OCI-LY7 (cell line): Measurements from ENCODE around the gene VASP. TPM values are rescaled to one million over a fixed set of nuclear protein-coding genes. Genes with fewer than 3 reads are reported as not detected.

Experiments
- BruUV-seq: library from RNA; stranded (reverse); fragments of 400-500 nt; replicated peaks from 2 replicates; lab custom pipeline; 2021; lab: Mats Ljungman, UMichigan
- CTCF ChIA-PET: fragments of 300-600 bp; sonication (Branson Sonifier 250); formaldehyde crosslinking; loops from one replicate; lab custom pipeline; 2022; ENCODE audit warnings: antibody characterized with exemption; ENCODE audit not compliant: unreplicated experiment; lab: Charles Lee
- POLR2A ChIA-PET: fragments of 300-600 bp; sonication (Branson Sonifier 250); formaldehyde crosslinking; loops from one replicate; lab custom pipeline; 2022; ENCODE audit warnings: antibody characterized with exemption; lab: Charles Lee
- DNase-seq: peaks from one replicate; pipeline ENCODE4 v3.0.0-alpha.2; 2015; ENCODE audit warnings: low spot score
- H2AFZ ChIP-seq: fragments of 200-600 bp; sonication (generic), shearing (Covaris generic); 2 replicates; pipeline ENCODE4 v1.6.1; 2014; ENCODE audit warnings: mild to moderate bottlenecking, antibody characterized with exemption, low read length, moderate library complexity
- H3K27ac ChIP-seq: fragments of 200-600 bp; sonication (generic); 2 replicates; pipeline ENCODE4 v1.5.1; 2014; ENCODE audit warnings: mixed run types, low read depth, mild to moderate bottlenecking, moderate library complexity, low read length, inconsistent platforms; ENCODE audit not compliant: poor library complexity, severe bottlenecking
- H3K36me3 ChIP-seq: fragments of 200-600 bp; sonication (generic); 2 replicates; pipeline ENCODE4 v1.6.1; 2014; ENCODE audit warnings: mild to moderate bottlenecking, antibody characterized with exemption, low read length, moderate library complexity, mixed read lengths; ENCODE audit not compliant: insufficient read depth
- H3K4me1 ChIP-seq: fragments of 200-600 bp; sonication (generic); 2 replicates; pipeline ENCODE4 v1.5.1; 2014; ENCODE audit warnings: mild to moderate bottlenecking, low read length; ENCODE audit not compliant: insufficient read depth, poor library complexity, severe bottlenecking
- H3K4me2 ChIP-seq: fragments of 200-600 bp; sonication (generic); 2 replicates; pipeline ENCODE4 v1.6.1; 2014; ENCODE audit warnings: mild to moderate bottlenecking, low read length
- H3K4me3 ChIP-seq: fragments of 200-600 bp; sonication (generic); 2 replicates; pipeline ENCODE4 v1.5.1; 2014; ENCODE audit warnings: mild to moderate bottlenecking, low read depth, low read length; ENCODE audit not compliant: poor library complexity, severe bottlenecking
- H3K79me2 ChIP-seq: fragments of 200-600 bp; sonication (generic); 2 replicates; pipeline ENCODE4 v1.6.1; 2016; ENCODE audit warnings: low read depth, mild to moderate bottlenecking, low read length, moderate library complexity, mixed read lengths; ENCODE audit not compliant: insufficient read depth
- H3K9me2 ChIP-seq: fragments of 200-600 bp; sonication (generic); 2 replicates; pipeline ENCODE4 v1.6.1; 2016; ENCODE audit warnings: mild to moderate bottlenecking, low read length, mixed read lengths; ENCODE audit not compliant: insufficient read depth
- H3K9me3 ChIP-seq: fragments of 200-600 bp; sonication (generic); 2 replicates; pipeline ENCODE4 v1.6.1; 2014; ENCODE audit warnings: mild to moderate bottlenecking, mixed run types, low read length, mixed read lengths
- H4K20me1 ChIP-seq: fragments of 200-600 bp; sonication (generic); 2 replicates; pipeline ENCODE4 v1.6.1; 2014; ENCODE audit warnings: mild to moderate bottlenecking, antibody characterized with exemption, low read length, moderate library complexity, mixed read lengths; ENCODE audit not compliant: insufficient read depth
- CTCF ChIP-seq: fragments of 200-600 bp; sonication (generic); conservative IDR thresholded peaks from 2 replicates; pipeline ENCODE4 v1.5.1; 2014; ENCODE audit warnings: mild to moderate bottlenecking, antibody characterized with exemption, low read length, moderate library complexity, mixed read lengths
- EZH2phosphoT487 ChIP-seq: fragments of 200-600 bp; sonication (generic); IDR thresholded peaks from 2 replicates; pipeline ENCODE4 v1.6.1; 2018; ENCODE audit warnings: low read depth, borderline replicate concordance, mild to moderate bottlenecking, mixed run types, antibody characterized with exemption, low read length, moderate library complexity, mixed read lengths
- intact Hi-C: fragments of 100-400 bp; cut with micrococcal nuclease; formaldehyde crosslinking; loops from one replicate; pipeline ENCODE4 v1.10.0; 2022; ENCODE audit not compliant: unreplicated experiment
- total RNA-seq, 2 experiments: library from RNA; depleted of rRNA in 1 of 2; stranded (reverse); fragments of >200 nt in 1 of 2; shearing (Covaris generic) in 1 of 2; gene quantifications; 2 replicates each; pipeline ENCODE4 v1.2.3, GENCODE V29; 2014 to 2022

The VASP gene
- total RNA-seq, 2 experiments from 2014 or later: 39.6 to 62.8 TPM

GRCh38 chr19:45503909-45504308 is 3.4 kb upstream of the VASP start:
- Histone ChIP-seq H4K20me1 (no peaks in the 10 kb centered on the region), H3K4me1 (peaks cover 29% of the 10 kb centered on the region), H3K9me2 (no peaks in the 10 kb centered on the region), H3K27ac (no peak overlapping the region), H3K79me2 (peaks cover 9% of the 10 kb centered on the region), H3K4me2 (no peak overlapping the region), H2AFZ (no peak overlapping the region), H3K36me3 (no peaks in the 10 kb centered on the region), H3K9me3 (no peaks in the 10 kb centered on the region), H3K4me3 (no peak overlapping the region)
- intact Hi-C loops: no loop called here
- no TSS peak for BruUV-seq
- POLR2A ChIA-PET: interaction anchor here (0.6 kb wide), 1 partner anchor 46 kb away, joined by 4 read pairs; no protein-coding TSS in a partner anchor
- CTCF ChIA-PET: no interaction called here
- no peak for DNase-seq
- TF ChIP-seq EZH2phosphoT487: no peak
- TF ChIP-seq CTCF: no peak

GRCh38 chr19:45505151-45505995 is 1.9 kb upstream of the VASP start:
- Histone ChIP-seq H3K9me3 (no peaks in the 10 kb centered on the region), H3K79me2 (peaks cover 18% of the 10 kb centered on the region), H3K4me3 (peak overlapping the region; percentile 92), H4K20me1 (no peaks in the 10 kb centered on the region), H3K4me1 (peaks cover 31% of the 10 kb centered on the region), H3K4me2 (peak overlapping the region; percentile 99), H3K27ac (no peak overlapping the region), H3K9me2 (no peaks in the 10 kb centered on the region), H3K36me3 (no peaks in the 10 kb centered on the region), H2AFZ (no peak overlapping the region; the same call in 1 of the 2 replicates)
- ChIA-PET POLR2A (interaction anchor here (0.5 to 0.6 kb wide), 2 partner anchors 50 to 122 kb away, joined by 3 read pairs; no protein-coding TSS in a partner anchor), CTCF (interaction anchor here (0.7 kb wide), 1 partner anchor 20 kb away, joined by 3 read pairs; no protein-coding TSS in a partner anchor)
- BruUV-seq: no TSS peak
- DNase-seq: no peak
- intact Hi-C loops: loop anchor here (5.0 kb wide), 2 partner anchors 52 to 137 kb away; no protein-coding TSS in a partner anchor
- TF ChIP-seq CTCF: no peak
- no peak for TF ChIP-seq EZH2phosphoT487

- H3K4me3 ChIP-seq: peak overlapping the region; percentile 92
- H3K36me3 ChIP-seq: no peaks in the 10 kb centered on the region
- H2AFZ ChIP-seq: peak overlapping the region; percentile 85
- peak overlapping the region; percentile 99 for H3K4me2 ChIP-seq
- H3K79me2 ChIP-seq: peaks cover 18% of the 10 kb centered on the region
- no peak for TF ChIP-seq CTCF
- TF ChIP-seq EZH2phosphoT487: no peak
- peaks cover 31% of the 10 kb centered on the region for H3K4me1 ChIP-seq
- no peaks in the 10 kb centered on the region for H4K20me1 ChIP-seq
- peak overlapping the region; percentile 85 for H3K27ac ChIP-seq
- CTCF ChIA-PET: no interaction called here
- POLR2A ChIA-PET: no interaction called here
- no TSS peak for BruUV-seq
- no peaks in the 10 kb centered on the region for H3K9me3 ChIP-seq
- intact Hi-C loops: loop anchor here (5.0 kb wide), 2 partner anchors 51 to 136 kb away; no protein-coding TSS in a partner anchor
- no peaks in the 10 kb centered on the region for H3K9me2 ChIP-seq
- DNase-seq: no peak
Observed at GRCh38 chr19:45505996-45506245, 1.4 kb upstream of the VASP start.
